ENCODE data around the gene ARRDC3.

DNA sequence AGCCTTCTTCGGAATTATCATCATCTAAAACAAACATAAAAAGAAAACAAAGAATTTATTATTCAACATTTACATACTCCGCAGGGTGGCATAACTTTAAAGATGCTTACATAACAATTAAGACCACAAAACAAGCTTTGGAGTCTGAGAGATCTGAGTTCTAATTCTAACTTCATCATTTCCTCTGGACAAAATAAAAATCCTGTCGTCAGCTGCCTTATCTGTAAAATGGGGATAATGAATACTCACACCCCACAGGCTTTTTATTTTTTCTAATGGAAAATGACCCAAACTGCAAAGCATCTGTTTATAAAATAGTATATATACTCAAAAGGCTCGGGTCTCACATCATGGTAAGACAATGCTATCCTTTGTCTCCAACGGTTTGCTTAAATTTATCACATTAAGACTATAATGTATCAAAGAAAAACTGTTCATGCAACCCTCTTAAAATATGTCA lies 4.3 kb downstream of the ARRDC3 start:
- TF ChIP-seq POLR2A (IDR thresholded peaks at IDR 0.05; ENCODE audit: low read depth) = no peak
- TF ChIP-seq, protein P1, sequence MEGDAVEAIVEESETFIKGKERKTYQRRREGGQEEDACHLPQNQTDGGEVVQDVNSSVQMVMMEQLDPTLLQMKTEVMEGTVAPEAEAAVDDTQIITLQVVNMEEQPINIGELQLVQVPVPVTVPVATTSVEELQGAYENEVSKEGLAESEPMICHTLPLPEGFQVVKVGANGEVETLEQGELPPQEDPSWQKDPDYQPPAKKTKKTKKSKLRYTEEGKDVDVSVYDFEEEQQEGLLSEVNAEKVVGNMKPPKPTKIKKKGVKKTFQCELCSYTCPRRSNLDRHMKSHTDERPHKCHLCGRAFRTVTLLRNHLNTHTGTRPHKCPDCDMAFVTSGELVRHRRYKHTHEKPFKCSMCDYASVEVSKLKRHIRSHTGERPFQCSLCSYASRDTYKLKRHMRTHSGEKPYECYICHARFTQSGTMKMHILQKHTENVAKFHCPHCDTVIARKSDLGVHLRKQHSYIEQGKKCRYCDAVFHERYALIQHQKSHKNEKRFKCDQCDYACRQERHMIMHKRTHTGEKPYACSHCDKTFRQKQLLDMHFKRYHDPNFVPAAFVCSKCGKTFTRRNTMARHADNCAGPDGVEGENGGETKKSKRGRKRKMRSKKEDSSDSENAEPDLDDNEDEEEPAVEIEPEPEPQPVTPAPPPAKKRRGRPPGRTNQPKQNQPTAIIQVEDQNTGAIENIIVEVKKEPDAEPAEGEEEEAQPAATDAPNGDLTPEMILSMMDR (IDR thresholded peaks at IDR 0.05) = no peak
- TF ChIP-seq EP300 (IDR thresholded peaks at IDR 0.05) = no peak
